Measurements from ENCODE around the gene BSND.

DNA sequence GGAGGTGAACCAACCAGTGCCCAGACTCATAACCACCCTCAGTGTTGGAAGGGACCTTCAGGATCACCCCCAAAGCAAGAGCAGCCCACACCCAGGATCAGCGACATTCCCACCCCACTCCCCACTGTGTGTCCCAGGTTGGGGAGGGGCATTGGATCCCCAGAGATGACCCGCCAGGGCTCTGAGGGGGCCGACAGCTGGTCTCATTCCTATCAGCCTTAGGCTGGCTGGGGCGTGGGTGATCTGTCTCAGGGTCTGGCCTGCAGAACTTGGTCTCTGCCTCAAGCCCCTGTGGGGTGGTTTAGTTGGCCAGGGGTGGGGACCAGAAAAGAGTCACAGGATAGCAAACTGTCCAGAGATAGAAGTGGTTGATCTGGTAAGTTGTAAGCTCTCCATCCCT lies 7.8 kb upstream of the BSND start:
- TF ChIP-seq, protein P1, sequence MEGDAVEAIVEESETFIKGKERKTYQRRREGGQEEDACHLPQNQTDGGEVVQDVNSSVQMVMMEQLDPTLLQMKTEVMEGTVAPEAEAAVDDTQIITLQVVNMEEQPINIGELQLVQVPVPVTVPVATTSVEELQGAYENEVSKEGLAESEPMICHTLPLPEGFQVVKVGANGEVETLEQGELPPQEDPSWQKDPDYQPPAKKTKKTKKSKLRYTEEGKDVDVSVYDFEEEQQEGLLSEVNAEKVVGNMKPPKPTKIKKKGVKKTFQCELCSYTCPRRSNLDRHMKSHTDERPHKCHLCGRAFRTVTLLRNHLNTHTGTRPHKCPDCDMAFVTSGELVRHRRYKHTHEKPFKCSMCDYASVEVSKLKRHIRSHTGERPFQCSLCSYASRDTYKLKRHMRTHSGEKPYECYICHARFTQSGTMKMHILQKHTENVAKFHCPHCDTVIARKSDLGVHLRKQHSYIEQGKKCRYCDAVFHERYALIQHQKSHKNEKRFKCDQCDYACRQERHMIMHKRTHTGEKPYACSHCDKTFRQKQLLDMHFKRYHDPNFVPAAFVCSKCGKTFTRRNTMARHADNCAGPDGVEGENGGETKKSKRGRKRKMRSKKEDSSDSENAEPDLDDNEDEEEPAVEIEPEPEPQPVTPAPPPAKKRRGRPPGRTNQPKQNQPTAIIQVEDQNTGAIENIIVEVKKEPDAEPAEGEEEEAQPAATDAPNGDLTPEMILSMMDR (IDR thresholded peaks at IDR 0.05), result no peak
- TF ChIP-seq POLR2A (IDR thresholded peaks at IDR 0.05), result no peak
